ENCODE results near the gene PARD3. TPM values are rescaled to one million over a fixed set of nuclear protein-coding genes. Genes with fewer than 3 reads are reported as not detected.

PARD3 gene
- total RNA-seq, 2 donors from 2014 or later = 36.1 to 48.5 TPM

- TF ChIP-seq CTCF (IDR thresholded peaks at IDR 0.05) = no peak
- no peak for TF ChIP-seq POLR2A (IDR thresholded peaks at IDR 0.05)
Observed at GRCh38 chr10:34677591-34677990, 137.5 kb downstream of the PARD3 start.

GRCh38 chr10:34677132-34677531, 138.0 kb downstream of the PARD3 start:
- no peak for TF ChIP-seq POLR2A (IDR thresholded peaks at IDR 0.05)
- TF ChIP-seq CTCF (IDR thresholded peaks at IDR 0.05) = no peak
- no peaks in the 10 kb centered on the region for H3K9me3 ChIP-seq
- no peak overlapping the region for H3K4me3 ChIP-seq
- ATAC-seq (no peak), DNase-seq (no peak)
- H3K27ac ChIP-seq = no peak overlapping the region
- H3K36me3 ChIP-seq (replicated peaks in 1 of 2; ENCODE audit: insufficient read depth in 1 of 2, low read depth in 2 of 2) = no peaks in the 10 kb centered on the region
- H3K27me3 ChIP-seq = no peaks in the 10 kb centered on the region
- intact Hi-C loops (cut with DNase I) = loop anchor here (10.0 kb wide), 1 partner anchor 118 kb away; no protein-coding TSS in a partner anchor
- peaks cover 12% of the 10 kb centered on the region for H3K4me1 ChIP-seq

More at GRCh38 chr10:34677591-34677990, 137.5 kb downstream of the PARD3 start:
- WGBS, 2 donors = 77 to 90% methylated on average over 4 of the region's 4 CpGs
- Histone ChIP-seq H3K36me3 (replicated peaks in 1 of 2; ENCODE audit: insufficient read depth in 1 of 2, low read depth in 2 of 2) (no peaks in the 10 kb centered on the region), H3K27me3 (no peaks in the 10 kb centered on the region), H3K4me3 (no peak overlapping the region), H3K9me3 (no peaks in the 10 kb centered on the region), H3K4me1 (peaks cover 12% of the 10 kb centered on the region), H3K27ac (no peak overlapping the region)
- ATAC-seq = no peak
- no peak for DNase-seq
- intact Hi-C loops (cut with DNase I) = loop anchor here (10.0 kb wide), 1 partner anchor 117 kb away; no protein-coding TSS in a partner anchor

GRCh38 chr10:34674176-34674575, 140.9 kb downstream of the PARD3 start:
- Histone ChIP-seq H3K27ac (no peak overlapping the region), H3K4me3 (no peak overlapping the region), H3K36me3 (replicated peaks in 1 of 2; ENCODE audit: insufficient read depth in 1 of 2, low read depth in 2 of 2) (no peaks in the 10 kb centered on the region), H3K4me1 (peaks cover 12% of the 10 kb centered on the region), H3K27me3 (no peaks in the 10 kb centered on the region), H3K9me3 (no peaks in the 10 kb centered on the region)
- TF ChIP-seq POLR2A (IDR thresholded peaks at IDR 0.05) = no peak
- no peak for TF ChIP-seq CTCF (IDR thresholded peaks at IDR 0.05)
- WGBS, 2 donors = 87 to 93% methylated on average over 8 of the region's 8 CpGs
- intact Hi-C loops (cut with DNase I) = loop anchor here (10.0 kb wide), 1 partner anchor 121 kb away; no protein-coding TSS in a partner anchor
- DNase-seq = no peak
- no peak for ATAC-seq

- H3K36me3 ChIP-seq (replicated peaks in 1 of 2; ENCODE audit: insufficient read depth in 1 of 2, low read depth in 2 of 2) = no peaks in the 10 kb centered on the region
- no peaks in the 10 kb centered on the region for H3K27me3 ChIP-seq
- H3K4me1 ChIP-seq = peaks cover 24% of the 10 kb centered on the region
- intact Hi-C loops (cut with DNase I) = loop anchor here (10.0 kb wide), 1 partner anchor 125 kb away; no protein-coding TSS in a partner anchor
- H3K9me3 ChIP-seq = no peaks in the 10 kb centered on the region
- ATAC-seq (no peak), DNase-seq (peak in 1 of 4 donors; percentile 34)
- H3K4me3 ChIP-seq = no peak overlapping the region
- TF ChIP-seq POLR2A (IDR thresholded peaks at IDR 0.05) = no peak
- TF ChIP-seq CTCF (IDR thresholded peaks at IDR 0.05) = no peak
- no peak overlapping the region for H3K27ac ChIP-seq
- WGBS, 2 donors = 55 to 61% methylated on average over 9 to 13 of the region's 13 CpGs
Observed at GRCh38 chr10:34670081-34670480, 145.0 kb downstream of the PARD3 start.

- Histone ChIP-seq H3K27me3 (no peaks in the 10 kb centered on the region), H3K9me3 (no peaks in the 10 kb centered on the region), H3K27ac (no peak overlapping the region), H3K4me1 (peaks cover 24% of the 10 kb centered on the region), H3K36me3 (replicated peaks in 1 of 2; ENCODE audit: insufficient read depth in 1 of 2, low read depth in 2 of 2) (no peaks in the 10 kb centered on the region), H3K4me3 (no peak overlapping the region)
- no peak for ATAC-seq
- WGBS, 2 donors = 85 to 88% methylated on average over 3 of the region's 3 CpGs
- TF ChIP-seq CTCF (IDR thresholded peaks at IDR 0.05) (no peak), POLR2A (IDR thresholded peaks at IDR 0.05) (no peak)
- DNase-seq = no peak
- intact Hi-C loops (cut with DNase I) = no loop called here
Observed at GRCh38 chr10:34669079-34669478, 146.0 kb downstream of the PARD3 start.
